HG03280 (cell line): Measurements from ENCODE around the gene CSNK1A1.
"Not testable (repeated sequence)": the region's sequence is repeated elsewhere in the genome, so short reads cannot be mapped to it uniquely, and the experiment has no call there.

Experiments
- ATAC-seq: cut with Tn5 transposase; IDR thresholded peaks from one replicate; pipeline ENCODE4 v1.9.1; 2021; ENCODE audit warnings: mild to moderate bottlenecking, moderate library complexity; ENCODE audit not compliant: unreplicated experiment

The CSNK1A1 gene

DNA sequence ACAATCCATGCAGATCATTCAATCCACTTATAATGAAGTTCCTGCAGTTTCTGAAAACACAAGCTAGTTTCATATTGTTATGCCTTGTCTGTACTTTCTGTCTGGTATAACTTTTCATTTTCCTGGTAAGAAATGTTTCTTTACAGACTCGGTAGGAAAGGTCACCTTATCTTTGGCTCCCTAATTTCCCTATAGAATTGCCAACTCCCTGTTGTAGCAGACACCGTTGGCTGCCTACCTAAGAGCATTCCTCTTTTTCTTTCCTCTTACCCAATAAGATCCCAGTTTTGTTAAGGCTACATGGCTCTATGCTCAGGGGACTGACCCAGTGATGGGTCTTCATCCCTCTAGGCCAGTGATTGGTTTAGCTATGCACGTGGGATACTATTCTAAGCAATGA is 23.9 kb upstream of the CSNK1A1 start:
- no peak for ATAC-seq

DNA sequence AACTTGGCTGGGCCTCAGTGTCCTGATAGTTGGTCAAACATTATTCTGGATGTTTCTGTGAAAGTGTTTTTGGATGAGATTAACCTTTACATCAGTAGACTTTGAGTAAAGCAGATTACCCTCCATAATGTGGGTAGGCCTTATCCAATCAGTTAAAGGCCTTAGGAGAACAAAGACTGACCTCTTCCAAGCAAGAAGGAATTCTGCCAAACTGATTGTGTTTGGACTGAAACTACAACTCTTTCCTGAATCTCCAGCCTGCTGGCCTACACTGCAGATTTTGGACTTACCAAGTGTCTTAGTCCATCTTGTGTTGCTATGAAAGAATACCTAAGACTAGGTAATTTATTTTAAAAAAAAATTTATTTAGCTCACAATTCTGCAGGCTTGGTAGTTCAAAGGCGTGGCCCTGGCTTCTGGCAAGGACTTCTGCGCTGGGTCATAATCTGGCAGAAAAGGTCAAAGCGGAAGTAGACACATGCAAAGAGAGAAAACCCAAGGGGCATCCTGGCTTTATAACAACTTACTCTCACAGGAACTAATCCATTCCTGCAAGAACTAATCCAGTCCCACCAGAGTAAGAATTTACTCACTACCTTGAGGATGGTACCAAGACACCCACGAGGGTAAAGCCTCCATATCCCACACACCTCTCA is 21.5 kb upstream of the CSNK1A1 start:
- ATAC-seq = no peak

DNA sequence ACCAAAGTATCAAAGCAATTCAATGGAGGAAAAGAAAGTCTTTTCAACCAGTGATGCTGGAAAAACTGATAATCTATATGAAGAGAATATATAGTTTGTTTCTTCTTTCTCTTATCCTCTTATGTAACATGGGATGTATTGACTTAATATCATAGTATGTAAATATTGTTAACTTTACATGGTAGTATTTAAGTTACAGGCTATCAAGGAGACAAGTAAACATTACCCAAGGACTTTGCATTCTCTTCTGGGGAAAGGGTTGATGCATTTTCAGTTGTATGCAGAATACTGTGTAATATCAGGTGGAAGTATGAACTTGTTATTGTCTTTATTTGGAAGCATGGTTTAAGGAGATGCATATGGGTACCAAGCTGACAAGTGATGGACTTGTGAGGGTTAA is 20.9 kb upstream of the CSNK1A1 start:
- no peak for ATAC-seq

DNA sequence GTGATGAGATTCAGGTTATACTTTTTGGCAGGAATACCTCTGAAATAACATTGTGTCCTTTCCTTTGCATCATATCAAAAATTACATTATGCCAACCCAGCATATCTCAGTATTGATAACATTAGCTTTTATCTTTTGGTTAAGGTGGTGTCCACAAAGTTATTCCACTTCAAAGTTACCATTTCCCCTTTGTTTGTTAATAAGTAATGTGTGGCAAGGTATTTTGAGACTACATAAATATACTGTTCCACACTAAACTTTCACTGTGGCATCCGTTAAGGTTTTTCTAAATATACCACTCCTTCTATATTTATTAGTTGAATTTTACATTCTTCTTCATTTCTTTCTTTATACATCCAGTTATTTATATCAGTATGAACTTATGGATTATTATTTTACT is 16.0 kb upstream of the CSNK1A1 start:
- no peak for ATAC-seq

DNA sequence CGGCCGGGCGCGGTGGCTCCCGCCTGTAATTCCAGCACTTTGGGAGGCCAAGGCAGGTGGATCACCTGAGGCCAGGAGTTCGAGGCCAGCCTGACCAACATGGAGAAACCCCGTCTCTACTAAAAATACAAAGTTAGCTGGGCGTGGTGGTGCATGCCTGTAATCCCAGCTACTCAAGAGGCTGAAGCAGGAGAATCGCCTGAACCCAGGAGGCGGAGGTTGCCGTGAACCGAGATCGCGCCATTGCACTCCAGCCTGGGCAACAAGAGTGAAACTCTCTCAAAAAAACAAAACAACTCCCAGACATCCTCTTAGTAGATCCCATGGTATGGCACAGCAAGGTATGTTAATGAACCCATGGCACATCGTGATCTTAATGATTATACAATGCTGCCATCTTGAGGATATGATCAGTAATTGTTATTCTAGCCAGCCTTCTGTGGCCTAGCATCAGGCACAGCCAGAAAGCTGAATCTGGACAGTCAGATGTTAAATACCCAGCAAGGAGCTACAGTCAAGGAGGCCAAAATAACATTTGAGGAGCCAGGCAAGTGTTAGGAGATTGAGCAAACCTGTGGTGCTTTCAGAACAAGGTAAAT is 13.4 kb upstream of the CSNK1A1 start:
- peak; percentile 96 for ATAC-seq

DNA sequence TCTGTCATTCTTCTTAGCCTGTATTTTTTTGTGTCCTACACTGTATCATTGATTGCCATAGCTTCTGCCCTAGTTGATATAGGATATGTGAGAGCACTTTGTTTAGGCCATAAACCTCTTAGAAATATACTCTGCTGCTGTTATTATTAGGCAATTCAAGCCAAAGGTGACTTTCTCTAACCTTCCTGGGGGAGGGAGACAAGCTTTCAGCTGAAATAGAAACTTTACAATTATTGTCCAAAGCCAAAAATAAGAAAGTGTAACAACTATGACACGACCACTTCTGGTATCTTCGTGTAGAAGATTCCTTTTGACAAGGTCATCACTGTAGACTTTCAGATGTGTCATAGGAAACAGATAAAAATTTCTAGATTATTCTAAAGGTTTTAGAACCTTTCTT is 12.2 kb upstream of the CSNK1A1 start:
- ATAC-seq = no peak

DNA sequence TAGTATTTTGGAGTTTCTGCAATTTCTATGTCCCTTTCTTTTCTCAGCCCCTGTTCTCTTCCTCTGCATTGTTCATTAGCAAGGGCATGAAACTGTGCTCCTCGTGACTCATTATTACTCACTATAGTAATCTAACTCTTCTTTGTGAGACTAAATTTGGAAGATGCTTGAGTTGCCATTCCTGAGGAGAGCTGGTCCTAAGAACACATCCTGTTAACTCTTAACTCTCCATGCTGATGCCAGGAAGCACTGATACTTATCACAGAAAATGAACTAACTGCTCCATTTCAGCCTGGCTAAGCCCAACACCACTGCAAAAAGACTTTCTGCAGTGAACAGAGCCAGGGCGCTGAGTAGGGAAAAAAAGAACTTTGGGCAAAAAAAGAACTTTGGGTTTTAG is 10.6 kb upstream of the CSNK1A1 start:
- ATAC-seq = no peak

DNA sequence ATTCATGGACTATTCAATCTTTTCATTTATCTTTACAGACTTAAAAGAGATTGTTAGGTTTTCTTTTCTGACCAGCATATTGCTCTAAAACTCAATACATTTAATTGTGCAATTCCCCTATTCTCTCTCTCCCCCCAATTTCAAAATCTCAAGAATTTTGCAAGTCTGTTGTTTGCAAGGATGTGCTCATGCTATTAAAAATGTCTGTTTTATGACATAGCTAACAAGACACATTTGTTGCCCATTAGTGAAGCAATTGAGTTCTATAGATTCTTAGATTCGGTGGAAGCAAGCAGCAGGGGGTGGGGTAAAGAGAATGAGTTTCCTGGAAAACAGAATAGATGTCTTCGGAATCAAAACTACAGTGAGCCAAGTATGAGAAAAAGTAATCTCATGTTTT is 8.5 kb upstream of the CSNK1A1 start:
- no peak for ATAC-seq

DNA sequence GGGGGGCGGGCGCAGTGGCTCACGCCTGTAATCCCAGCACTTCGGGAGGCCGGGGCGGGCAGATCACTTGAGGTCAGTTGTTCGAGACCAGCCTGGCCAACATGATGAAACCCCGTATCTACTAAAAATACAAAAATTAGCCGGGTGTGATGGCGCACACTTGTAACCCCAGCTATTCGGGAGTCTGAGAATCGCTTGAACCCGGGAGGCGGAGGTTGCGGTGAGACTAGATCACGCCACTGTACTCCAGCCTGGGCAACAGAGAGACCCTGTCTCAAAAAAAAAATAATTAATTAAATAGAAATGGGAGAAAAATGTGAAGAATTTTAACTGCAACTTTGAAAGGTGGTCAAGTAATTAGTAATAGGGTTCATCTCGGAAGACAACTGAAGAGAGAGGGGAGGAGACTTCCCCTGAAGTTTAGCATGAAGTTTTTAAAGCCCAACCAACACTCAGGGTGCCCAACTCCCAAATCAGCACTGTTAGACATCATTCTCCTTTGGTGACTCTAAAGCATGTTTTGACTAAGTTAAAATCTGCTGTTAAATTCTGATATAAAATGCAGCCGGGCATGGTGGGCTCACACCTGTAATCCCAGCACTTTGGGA is 1.4 kb upstream of the CSNK1A1 start:
- no peak for ATAC-seq

DNA sequence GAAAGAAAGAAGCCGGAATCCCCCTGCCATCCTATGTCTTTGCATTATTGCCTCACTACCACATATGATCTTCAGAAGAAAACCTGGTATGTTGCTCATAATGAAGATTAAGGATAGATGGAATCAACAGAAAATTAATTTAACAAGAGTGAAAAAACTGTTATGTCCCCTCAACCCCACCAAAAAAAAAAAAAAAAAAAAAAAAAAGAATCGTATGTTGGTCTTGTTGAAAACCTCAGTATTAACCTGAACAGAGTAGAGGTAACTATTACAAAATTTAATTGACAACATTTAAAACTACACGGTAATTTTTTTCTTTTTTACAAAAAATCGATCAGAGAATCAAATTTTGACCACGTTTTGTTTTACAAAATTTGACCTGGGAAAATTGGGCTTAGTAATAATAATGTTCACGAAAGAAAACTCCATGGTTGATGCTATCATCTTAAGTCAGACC is 827 bp upstream of the CSNK1A1 start:
- no peak for ATAC-seq

DNA sequence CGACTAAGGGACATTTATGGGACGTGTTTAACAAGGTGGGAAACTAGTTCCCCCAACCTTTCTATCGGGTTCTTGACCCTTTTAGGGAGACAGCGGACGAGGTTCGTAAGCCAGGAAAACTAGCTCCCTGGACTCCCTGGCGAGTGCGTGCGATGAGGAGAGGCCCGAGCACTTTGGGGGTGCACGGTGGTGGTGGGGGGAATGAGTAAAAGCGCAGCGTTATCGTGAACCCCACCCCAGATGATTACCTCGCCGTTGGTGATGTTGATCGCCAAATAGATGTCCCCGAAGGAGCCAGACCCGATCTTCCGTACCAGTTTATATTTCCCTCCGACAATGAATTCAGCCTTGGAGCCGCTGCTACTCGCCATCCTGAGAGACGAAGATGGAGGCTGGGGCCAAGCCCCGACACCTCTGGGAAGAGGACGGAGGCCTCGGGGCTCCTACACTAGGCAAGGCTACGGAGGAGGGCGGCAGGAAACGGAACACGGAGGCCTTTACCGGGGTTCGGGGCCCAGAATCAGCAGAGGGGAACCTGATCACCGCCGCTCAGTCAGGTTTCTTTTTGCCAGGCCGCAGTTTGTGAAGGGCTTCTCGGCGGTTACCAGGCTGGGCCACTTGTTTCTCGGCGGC is 529 bp downstream of the CSNK1A1 start:
- peak; percentile 0 for ATAC-seq

DNA sequence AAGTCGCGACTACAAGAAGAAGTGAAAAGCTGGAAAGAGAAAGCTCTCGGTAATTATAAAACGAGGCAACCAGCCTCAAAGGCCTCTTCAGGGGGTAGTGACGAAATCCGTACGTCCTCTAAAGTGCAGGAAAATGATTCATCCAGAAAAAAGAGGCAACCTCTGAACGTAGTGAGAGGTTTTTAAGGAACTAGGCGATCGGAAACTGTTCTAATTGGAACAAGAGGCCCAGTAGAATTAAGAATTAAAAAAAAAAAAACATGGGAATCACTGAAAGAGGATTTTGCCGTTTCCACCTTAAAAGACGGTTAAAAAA is 1.0 kb downstream of the CSNK1A1 start:
- no peak for ATAC-seq

DNA sequence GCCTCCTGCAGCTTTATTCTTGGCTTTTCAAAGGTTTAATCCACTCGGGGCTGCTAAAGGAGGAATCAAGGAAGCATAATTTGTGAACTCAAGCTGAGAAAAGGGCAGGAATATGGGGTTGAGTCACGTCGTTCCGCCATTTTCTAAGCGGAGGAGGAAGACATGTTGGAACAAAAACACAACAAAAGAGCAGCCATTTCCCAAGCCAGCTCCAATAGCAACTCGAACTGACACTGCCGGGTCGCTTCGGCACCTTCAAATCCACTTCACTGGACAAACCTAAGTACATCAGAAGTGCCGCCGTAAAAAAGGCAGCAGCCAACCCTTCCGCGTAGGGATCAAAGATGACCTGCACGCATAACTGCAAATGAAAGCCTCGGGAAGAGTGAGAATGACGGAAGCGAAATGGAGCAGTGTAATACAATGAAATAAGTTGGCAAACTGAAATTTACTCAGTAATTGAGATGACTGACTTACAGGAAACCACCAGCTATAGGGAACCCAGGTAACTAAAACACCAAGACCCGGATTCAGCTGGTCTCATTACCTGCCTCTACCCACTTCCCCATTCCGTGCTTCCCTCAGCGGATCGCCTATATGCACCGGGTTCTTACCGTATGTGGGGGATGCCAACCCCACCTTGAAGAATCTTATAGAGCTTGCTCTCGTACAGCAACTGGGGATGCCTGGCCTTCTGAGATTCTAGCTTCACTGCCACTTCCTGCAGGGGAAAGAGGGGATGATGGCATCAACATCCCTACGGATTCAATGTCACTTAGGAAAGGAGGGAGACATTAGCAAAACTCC is 1.6 kb downstream of the CSNK1A1 start:
- ATAC-seq = no peak

DNA sequence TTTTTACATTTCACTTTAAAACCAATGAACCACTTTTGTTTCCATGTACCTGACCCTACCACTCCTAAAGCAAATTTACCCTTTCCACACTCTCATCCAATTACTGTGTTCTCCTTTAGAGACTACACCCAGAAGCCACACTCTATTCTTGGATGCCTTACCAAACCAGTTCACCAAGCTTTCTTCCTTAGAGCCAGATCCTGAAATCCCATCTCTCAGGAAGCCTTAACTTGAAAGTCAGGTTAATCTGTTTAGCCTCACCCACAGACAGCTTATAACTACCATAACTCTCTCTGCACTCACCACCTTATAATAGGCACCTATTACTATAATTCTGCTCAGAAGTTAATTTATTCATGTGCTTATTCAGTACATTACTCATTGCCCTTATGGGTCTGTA is 4.3 kb downstream of the CSNK1A1 start:
- ATAC-seq = no peak

DNA sequence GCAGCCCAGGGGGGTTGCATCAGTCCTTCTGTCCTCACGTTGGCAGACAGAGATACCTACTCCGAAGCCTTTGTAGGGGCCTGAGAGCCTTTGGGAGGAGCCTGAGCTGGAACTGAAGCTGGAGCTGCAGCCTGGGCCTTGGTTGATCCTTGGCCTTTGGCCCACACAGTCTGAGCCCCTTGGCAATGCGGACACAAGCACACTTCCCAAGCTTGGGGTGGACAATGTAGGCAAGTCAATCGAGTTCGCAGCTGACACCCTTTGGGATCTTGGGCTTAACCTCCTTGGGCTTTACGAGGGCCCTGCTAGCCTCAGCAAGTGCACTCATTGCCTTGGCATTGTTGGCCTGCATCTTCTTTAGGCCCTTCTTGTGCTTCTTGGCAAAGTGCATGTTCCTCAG is 5.9 kb downstream of the CSNK1A1 start:
- no peak for ATAC-seq

DNA sequence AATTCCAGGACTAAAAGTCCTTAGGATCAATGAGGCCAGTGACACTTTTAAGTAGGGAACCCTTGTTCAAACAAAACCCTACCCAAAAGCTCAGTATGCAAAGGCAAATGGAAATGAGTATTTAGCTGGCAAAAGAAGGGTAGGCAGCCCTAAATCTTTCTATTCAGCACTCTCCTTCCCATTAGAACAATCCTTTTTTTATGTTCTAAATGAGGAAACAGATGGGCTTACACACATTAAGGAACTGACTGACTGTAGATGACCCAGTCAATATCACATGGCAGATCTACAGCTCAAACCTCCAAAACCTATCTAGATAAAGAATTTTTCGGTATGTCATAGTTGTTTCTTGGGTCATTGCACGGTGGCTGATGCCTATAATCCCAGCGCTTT is 7.2 kb downstream of the CSNK1A1 start:
- ATAC-seq = no peak

DNA sequence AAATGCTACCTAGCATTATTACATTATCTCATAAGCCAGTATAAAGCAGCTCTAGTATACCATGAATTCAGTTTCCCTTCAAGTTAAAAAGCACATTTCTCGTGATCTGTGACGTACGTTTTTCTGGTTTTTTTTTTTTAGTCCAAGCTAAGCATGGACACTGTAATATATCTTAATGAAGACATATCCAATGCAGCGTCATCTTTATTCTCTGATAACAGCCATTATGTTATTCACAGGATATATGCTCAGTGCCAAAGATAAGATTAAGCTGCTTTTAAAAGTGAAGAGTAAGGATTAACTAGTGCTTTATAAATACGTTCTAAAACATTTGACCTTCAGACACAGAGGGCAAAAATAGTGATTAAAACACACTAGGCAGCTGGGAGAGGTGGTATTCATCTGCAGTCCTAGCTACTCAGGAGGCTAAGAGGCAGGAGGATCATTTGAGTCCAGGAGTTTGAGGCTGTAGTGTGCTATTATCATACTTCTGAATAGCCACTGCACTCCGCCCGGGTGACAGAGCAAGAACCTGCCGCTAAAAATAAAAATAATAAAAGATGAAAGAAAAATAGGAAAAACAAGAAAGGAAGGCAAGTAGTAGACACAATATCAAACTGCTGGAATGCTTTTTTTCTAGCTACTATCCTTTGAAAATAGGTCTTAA is 7.7 kb downstream of the CSNK1A1 start:
- ATAC-seq = no peak

DNA sequence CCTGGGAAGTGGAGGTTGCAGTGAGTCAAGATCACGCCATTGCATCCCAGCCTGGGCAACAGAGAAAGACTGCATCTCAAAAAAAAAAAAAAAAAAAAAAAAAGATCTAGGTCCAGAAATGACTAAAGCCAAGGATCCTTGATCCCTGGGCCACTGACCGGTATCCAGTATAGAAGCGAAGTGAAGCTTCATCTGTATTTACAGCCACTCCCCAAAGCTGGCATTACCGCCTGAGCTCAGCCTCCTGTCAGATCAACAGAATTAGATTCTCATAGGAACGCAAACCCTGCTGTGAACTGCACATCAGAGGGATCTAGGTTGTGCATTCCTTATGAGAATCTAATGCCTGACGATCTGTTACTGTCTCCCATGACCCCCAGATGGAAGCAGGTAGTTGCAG is 9.3 kb downstream of the CSNK1A1 start:
- ATAC-seq = no peak

DNA sequence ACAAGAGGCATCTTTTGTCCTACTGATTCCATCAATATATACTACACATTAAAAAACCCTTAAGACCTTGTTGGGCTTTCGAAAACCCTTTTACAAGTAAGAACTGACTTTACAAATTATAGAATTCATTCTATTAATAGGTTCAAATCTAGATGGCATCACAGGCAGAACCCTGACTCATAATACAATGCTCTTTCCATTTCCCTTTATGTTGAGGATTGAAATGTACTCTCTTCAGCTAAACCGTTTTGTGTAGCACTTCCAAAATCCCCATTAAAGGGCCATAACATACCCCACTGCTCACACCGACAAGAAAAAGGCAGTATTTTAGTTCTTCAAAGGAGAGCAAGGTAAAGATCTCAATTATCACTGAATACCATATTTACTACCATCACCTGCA is 11.2 kb downstream of the CSNK1A1 start:
- no peak for ATAC-seq

DNA sequence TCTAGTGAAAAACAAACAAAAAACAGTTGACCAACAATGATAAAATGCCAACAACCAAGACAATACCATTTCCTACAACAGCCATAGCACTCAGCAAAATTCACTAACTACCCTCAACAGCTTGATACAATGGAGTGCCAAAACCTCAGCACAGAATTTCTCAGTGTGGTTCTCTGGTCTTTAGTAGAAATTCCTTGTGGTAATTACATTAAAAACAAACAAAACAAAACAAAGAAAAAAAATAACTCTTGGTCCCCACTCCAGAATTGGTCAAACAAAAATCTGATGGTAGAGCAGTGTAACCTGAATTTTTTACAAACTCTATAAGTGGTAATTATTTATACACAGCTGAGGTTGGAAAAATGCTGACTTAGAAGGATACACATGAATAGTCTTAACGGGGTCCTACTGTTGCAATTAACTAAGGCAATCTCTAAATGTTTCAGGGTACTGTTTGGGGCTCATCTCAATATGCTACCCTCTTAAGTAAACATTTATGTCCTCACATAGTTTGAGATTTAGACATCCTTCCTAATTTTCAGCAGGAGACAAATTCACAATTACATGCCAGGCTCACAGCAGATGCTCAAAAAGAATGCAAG is 13.8 kb downstream of the CSNK1A1 start:
- no peak for ATAC-seq

DNA sequence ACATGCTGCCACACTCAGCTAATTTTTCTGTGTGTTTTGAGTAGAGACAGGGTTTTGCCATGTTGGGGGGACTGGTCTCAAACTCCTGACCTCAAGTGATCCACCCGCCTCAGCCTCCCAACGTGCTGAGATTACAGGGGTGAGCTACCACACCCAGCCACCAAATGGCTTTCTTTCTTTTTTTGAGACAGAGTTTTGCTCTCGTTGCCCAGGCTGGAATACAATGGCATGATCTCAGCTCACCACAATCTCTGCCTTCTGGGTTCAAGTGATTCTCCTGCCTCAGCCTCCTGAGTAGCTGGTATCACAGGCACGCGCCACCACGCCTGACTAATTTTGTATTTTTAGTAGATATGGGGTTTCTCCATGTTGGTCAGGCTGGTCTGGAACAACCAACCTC is 15.5 kb downstream of the CSNK1A1 start:
- not testable (repeated sequence) for ATAC-seq
